Muscle layer of duodenum (tissue), 2 donors: Measurements from ENCODE around the gene AGAP2.

Source experiments
- H3K27ac ChIP-seq: one replicate; pipeline ENCODE4 v1.7.0; 2013; ENCODE audit warnings: mild to moderate bottlenecking, low read length
- H3K27me3 ChIP-seq: one replicate; pipeline ENCODE4 v1.7.0; 2013; ENCODE audit warnings: low read depth, mild to moderate bottlenecking, control low read depth, low read length
- H3K36me3 ChIP-seq, 2 donors: one replicate each; pipeline ENCODE4 v1.7.0; 2013; ENCODE audit warnings: low read length in 2 of 2, control low read depth in 1 of 2, mild to moderate bottlenecking in 1 of 2; ENCODE audit not compliant: insufficient read depth in 2 of 2, control insufficient read depth in 1 of 2
- H3K4me1 ChIP-seq, 2 donors: one replicate each; pipeline ENCODE4 v1.7.0; 2013; ENCODE audit warnings: low read length in 2 of 2, mild to moderate bottlenecking in 2 of 2, control low read depth in 1 of 2, moderate library complexity in 1 of 2; ENCODE audit not compliant: insufficient read depth in 2 of 2, control insufficient read depth in 1 of 2
- H3K4me3 ChIP-seq, 2 donors: one replicate each; pipeline ENCODE4 v1.7.0; 2013; ENCODE audit warnings: low read length in 2 of 2, low read depth in 1 of 2, mild to moderate bottlenecking in 1 of 2
- H3K9me3 ChIP-seq, 2 donors: one replicate each; pipeline ENCODE4 v1.7.0; 2013; ENCODE audit warnings: low read length in 2 of 2, control low read depth in 1 of 2, mild to moderate bottlenecking in 1 of 2; ENCODE audit not compliant: control insufficient read depth in 1 of 2
- donor health status: healthy.

The AGAP2 gene

DNA sequence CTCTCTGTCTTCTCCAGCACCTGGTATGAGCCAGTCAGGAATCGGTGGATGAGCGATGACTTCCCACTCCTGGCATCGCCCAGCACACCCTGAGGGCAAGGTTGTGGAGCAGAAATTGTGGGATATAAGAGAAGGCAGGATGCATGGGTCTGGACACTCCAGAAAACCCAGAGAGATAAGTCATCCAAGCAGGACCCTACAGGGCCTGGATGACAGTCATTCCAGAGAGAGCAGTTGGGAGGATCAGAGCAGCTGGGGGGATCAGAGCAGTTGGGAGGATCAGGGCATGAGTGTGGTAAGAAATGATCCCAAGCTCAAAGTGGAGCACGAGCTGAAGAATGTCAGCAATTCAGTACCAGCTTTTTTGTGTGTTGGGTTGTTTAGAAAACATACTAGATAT is 4.0 kb downstream of the AGAP2 start:
- H3K9me3 ChIP-seq: no peaks in the 10 kb centered on the region
- H3K4me3 ChIP-seq: no peak overlapping the region
- peaks cover 0 to 42% of the 10 kb centered on the region in 2 donors for H3K4me1 ChIP-seq
- peaks cover 32% of the 10 kb centered on the region for H3K27me3 ChIP-seq
- no peak overlapping the region for H3K27ac ChIP-seq
- H3K36me3 ChIP-seq: no peaks in the 10 kb centered on the region

DNA sequence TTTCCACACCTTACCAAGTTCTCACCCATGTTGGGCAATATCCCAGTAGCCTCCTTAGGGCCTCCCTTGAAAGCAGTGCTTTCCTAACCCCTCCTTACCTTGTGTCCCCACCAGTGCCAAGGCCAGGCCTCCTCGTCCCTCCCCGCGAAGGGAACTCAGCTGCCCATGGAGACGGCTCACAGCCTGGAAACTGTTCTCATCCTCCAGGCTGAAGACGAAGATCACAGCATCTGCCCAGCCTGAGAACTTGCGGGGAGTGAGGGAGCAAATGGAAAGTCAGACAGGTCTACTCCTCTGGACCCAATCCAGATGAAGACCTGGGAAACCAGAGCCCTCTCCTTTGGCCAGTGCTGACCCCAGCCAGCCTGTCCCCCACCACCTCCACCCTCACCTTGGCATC is 4.6 kb downstream of the AGAP2 start:
- H3K36me3 ChIP-seq: no peaks in the 10 kb centered on the region
- no peaks in the 10 kb centered on the region for H3K9me3 ChIP-seq
- H3K27ac ChIP-seq: no peak overlapping the region
- peaks cover 25% of the 10 kb centered on the region for H3K27me3 ChIP-seq
- peaks cover 0 to 37% of the 10 kb centered on the region in 2 donors for H3K4me1 ChIP-seq
- no peak overlapping the region for H3K4me3 ChIP-seq

DNA sequence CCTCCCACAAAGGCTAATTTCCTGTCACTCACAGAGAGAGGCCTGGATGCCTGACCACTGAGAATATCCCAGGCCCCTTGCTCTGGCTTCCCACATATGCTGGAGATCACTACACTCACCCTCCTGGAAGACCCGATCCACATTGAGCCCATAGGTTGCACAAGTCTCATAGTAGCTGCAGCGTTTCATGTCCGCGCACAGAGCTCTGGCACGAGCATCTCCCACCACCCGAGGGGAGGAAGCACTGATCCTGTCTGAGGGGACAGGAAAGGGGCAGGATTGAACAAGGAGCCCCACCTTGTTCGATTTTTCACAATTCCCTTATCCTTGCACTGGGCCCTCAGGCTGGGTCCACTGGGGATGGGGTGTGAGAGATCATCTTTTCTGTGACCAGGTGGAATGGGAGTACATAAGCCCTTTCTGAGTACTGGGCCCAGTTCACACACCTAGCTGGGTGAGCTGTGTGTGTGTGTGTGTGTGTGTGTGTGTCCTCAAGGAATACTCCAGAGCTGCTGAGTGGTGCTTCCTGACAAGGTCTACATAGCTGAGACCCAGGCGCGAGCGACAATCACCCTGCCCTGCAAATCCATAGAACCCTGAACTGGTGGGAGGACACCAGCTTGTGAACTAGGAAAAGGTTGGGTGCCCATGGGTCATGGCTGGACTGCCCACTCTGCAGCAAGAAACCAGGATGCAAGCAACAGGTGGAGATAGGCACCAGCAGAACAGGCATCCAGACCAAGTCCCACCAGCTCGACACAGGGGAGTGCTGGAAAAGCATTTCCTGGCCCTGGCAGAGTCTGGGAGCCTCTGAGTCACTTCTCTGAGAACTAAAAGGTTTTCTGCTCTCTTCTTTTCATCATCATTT is 5.6 kb downstream of the AGAP2 start:
- Histone ChIP-seq H3K27ac (no peak overlapping the region), H3K4me3 (no peak overlapping the region), H3K4me1 (peaks cover 0 to 28% of the 10 kb centered on the region in 2 donors), H3K36me3 (no peaks in the 10 kb centered on the region), H3K27me3 (peaks cover 23% of the 10 kb centered on the region), H3K9me3 (no peaks in the 10 kb centered on the region)

DNA sequence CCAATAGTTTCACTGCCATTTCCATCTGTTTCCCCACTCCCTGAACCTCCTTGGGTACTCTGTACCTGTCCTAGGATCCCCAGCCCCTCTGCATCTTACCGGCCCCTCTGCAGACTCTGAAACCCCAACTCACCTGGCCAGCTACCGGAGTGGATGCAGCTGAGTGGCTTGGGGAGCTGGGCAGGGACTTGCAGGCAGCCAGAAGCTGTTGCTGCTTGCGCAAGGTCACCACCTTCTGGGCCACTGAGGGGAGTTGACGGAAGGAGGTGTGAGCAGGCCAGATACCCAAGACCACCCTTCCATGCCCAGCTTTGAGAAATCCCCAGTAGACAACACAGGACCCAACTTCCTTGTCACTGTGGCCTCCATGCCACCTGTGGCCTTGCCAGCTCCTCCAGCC is 6.3 kb downstream of the AGAP2 start:
- peaks cover 0 to 21% of the 10 kb centered on the region in 2 donors for H3K4me1 ChIP-seq
- H3K4me3 ChIP-seq: no peak overlapping the region
- no peaks in the 10 kb centered on the region for H3K9me3 ChIP-seq
- no peaks in the 10 kb centered on the region for H3K36me3 ChIP-seq
- H3K27ac ChIP-seq: no peak overlapping the region
- peaks cover 23% of the 10 kb centered on the region for H3K27me3 ChIP-seq

DNA sequence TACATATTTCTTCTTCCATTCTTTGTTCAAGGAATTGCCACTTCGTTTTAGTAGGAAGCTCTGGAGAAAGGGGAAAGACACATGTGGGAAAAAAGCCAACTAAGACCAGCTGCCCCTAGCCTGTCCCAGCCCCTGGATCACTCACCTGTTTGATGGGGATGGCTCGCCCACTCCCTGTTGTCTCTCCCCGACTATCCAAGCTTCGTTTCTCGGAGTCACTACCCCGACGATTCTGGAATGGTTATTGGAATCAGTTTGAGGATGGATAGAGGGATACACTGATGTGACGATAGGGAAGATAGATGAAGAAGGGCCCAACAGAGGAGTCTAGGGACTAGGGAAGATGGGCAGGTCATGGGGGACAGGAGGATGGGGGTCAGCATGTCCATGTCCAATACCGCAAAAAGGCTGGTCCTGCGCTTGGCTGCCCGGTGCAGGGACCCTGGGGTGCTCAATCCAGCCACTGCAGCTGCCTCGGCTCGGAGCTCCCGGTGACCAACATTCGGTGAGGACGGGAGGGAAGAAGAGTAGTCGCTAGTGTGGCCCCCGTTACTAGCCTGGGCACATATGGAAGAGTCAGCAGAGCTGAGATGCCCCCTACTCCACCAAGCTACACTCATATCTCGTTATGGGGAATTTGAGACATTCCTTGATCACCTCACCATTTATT is 7.0 kb downstream of the AGAP2 start:
- H3K4me1 ChIP-seq: peaks cover 0 to 20% of the 10 kb centered on the region in 2 donors
- H3K4me3 ChIP-seq: no peak overlapping the region
- no peaks in the 10 kb centered on the region for H3K36me3 ChIP-seq
- no peak overlapping the region for H3K27ac ChIP-seq
- no peaks in the 10 kb centered on the region for H3K9me3 ChIP-seq
- peaks cover 17% of the 10 kb centered on the region for H3K27me3 ChIP-seq

DNA sequence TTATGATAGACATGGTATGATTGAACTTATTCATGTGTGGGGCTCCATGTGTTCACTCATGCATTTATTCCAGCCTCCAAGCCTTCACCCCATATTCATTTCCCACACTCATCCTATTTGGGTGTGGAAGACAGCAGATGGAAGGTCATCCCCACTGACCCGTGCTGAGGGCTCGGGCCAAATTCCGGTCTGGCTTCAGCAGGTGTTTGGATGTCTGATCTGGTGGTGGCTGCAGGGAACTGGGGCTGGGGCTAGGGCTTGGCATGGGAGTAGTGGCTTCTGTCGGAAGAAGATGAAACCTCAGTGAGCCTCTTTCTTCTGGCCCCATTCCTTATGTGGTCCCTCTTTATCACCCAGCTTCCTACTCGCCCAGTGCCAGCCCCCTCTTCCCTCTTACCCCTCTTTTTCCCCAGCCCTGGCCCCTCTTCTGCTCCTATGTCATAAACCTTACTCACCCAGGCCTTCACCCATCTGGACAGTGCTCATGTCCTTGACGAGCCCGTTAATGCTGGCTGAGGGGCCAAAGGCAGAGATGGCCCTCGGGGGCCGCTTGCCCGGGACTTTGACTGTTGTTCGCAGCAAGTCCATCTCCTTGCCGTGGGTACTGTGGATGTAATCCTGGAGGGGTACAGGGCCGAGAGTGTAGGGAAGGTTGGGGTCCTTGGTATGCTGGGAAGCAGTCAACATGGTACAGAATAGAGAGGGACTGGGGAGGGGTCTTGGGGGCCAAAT is 8.0 kb downstream of the AGAP2 start:
- Histone ChIP-seq H3K27ac (no peak overlapping the region), H3K36me3 (no peaks in the 10 kb centered on the region), H3K4me1 (peaks cover 0 to 17% of the 10 kb centered on the region in 2 donors), H3K9me3 (no peaks in the 10 kb centered on the region), H3K4me3 (no peak overlapping the region), H3K27me3 (peaks cover 8% of the 10 kb centered on the region)

DNA sequence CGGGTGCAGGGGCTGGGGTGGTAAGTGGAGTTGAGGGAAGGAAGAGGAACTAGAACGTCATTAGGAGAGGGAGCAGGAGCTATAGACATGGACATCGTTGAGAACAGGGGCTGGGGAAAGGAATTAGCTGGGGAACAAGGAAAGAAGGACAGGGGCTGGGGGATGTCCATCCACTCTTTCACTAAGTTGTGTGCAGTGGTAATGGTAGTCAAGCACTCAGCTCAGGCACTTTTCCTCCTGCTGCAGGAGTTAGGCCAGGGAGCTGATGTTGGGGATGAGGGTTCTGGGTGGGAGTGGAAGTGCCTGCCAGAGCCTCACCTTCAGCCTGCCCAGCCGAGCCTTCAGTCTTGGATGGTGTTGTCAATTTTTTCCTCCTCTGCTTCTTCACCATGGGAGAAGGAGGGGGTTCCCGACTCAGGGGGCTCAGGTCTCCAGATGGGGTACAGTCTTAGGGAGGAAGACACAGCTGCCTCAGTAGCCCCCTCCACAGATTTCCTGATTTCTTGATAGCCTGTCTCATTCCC is 9.2 kb downstream of the AGAP2 start:
- peaks cover 5% of the 10 kb centered on the region for H3K27me3 ChIP-seq
- H3K27ac ChIP-seq: no peak overlapping the region
- no peaks in the 10 kb centered on the region for H3K36me3 ChIP-seq

DNA sequence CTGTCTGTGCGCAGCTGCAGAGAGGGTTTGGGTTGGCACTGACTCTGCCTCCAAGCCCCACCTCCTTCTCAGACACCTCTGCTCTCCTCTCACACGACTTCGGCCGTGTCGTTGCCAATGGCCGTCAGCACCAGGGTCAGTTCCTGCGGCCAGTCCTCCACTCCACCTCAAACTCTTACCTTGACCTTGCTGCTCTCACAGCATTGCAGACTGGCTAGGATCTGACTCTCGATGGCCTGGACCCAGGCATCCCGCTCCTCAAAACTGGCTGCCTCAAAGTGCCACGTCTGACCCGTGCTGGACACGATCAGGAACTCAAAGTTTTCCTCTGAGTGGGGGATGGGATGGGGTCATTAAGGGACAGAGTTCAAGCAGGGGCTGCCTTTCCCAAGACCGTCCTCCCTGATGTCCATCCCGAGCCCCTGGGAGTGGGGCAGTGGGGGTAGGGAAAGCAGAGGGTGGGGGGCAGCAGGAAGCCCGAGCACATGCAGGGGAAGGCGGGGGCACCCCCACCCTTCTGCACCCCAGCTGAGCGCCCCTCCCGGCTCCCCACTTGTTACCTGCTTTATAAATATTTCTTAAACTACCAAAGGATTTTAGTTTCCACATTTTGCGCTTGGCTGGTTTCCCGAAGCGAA is 10.7 kb downstream of the AGAP2 start:
- H3K27ac ChIP-seq: no peak overlapping the region
- no peaks in the 10 kb centered on the region for H3K27me3 ChIP-seq
- no peaks in the 10 kb centered on the region for H3K9me3 ChIP-seq
- no peak overlapping the region for H3K4me3 ChIP-seq
- H3K4me1 ChIP-seq: peaks cover 0 to 14% of the 10 kb centered on the region in 2 donors
- no peaks in the 10 kb centered on the region for H3K36me3 ChIP-seq

More for the DNA sequence above, 9.2 kb downstream of the AGAP2 start:
- Histone ChIP-seq H3K9me3 (no peaks in the 10 kb centered on the region), H3K4me1 (peaks cover 0 to 14% of the 10 kb centered on the region in 2 donors), H3K4me3 (no peak overlapping the region)

DNA sequence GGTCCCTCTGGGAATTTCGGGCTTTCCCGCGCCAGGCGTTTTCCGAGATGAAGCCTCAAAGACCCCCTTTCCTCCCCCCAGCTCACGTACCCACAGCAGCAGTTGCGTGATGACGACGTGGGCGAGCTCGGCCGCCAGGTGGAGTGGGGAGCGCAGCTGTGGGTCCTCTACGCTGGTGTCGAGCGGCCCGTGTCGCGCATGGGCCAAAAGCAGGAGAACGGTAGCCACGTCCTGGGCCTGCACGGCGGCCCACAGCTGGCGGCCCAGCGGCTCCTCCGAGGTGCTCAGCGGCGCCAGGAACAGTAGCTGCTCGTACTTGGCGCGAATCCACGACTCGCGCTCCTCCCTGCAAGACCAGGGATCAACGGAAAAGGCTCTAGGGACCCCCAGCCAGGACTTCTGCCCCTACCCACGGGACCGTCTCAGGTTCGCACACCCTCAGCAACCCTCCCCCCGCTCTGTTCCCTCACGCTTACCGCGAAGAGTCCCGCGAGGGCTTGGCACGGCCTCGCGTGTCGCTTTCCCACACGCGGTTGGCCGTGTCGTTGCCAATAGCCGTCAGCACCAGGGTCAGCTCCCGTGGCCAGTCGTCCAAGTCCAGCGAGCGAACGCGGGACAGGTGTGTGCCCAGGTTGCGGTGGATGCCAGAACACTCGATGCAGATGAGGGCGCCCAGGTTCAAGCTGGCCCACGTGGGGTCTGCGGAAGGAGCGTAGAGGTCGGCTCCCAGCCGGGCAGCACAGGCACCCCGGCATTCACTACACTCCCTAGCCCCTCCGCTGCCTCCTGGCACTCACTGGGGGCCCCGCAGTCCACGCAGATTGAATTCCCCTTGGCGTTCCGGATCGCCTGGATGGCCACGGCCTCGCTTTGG is 11.4 kb downstream of the AGAP2 start:
- peaks cover 0 to 14% of the 10 kb centered on the region in 2 donors for H3K4me1 ChIP-seq
- peak overlapping the region; percentile 39 to 78 for H3K4me3 ChIP-seq
- H3K27me3 ChIP-seq: no peaks in the 10 kb centered on the region
- no peaks in the 10 kb centered on the region for H3K36me3 ChIP-seq
- no peak overlapping the region for H3K27ac ChIP-seq
- no peaks in the 10 kb centered on the region for H3K9me3 ChIP-seq

DNA sequence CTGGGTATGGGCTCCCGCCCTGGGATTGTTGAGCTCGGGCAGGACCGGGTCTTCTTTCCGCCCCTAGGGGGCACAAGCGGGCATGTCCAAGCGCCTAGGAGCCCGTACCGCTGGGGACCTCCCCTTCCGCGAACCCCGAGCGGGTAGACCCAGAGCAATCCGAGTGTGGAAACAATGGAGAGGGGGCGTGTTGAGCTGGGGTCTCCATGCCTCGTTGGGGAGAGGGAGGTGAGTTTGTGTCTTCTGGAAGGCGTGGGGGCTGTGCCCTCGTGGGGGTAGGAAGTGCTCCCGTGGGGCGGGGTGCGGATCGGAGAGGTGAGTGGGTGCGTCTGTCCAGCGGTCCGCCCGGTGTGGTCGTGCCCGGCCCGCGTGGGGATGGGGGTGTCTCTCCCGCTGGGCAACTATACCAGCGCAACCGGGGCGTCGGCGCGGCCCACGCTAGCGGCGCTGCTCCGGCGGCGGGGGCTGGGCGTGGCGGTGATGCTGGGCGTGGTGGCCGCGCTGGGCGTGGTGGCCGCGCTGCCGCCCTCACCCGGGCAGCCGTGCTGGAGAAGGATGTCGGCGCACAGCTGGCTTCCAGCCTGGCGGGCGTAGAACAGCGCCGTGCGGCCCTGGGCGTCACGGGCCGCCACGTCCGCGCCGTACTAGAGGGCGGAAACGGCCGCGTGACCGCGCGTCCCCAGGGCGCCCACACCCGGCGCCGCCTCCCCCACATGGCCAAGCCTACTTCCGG is 12.2 kb downstream of the AGAP2 start:
- Histone ChIP-seq H3K27ac (no peak overlapping the region), H3K36me3 (peaks cover 5 to 7% of the 10 kb centered on the region in 2 donors), H3K27me3 (no peaks in the 10 kb centered on the region), H3K4me1 (peaks cover 0 to 14% of the 10 kb centered on the region in 2 donors), H3K9me3 (no peaks in the 10 kb centered on the region), H3K4me3 (peak overlapping the region; percentile 69 to 78)
